GM18867 (cell line): ENCODE data around the gene AK5.

Experiments
- ATAC-seq: cut with Tn5 transposase; IDR thresholded peaks from one replicate; pipeline ENCODE4 v1.9.1; 2021; ENCODE audit warnings: mild to moderate bottlenecking, moderate library complexity; ENCODE audit not compliant: unreplicated experiment

Gene AK5

GRCh38 chr1:77281491-77282186, at the start of gene AK5:
Gene AK5, plus strand, starts transcription at chr1:77282019. Its CDS starts 295 bp downstream, at chr1:77282314.
- peak; percentile 61 for ATAC-seq

- no peak for ATAC-seq
Measured at GRCh38 chr1:77232829-77233228, 49.0 kb upstream of the AK5 start.

DNA sequence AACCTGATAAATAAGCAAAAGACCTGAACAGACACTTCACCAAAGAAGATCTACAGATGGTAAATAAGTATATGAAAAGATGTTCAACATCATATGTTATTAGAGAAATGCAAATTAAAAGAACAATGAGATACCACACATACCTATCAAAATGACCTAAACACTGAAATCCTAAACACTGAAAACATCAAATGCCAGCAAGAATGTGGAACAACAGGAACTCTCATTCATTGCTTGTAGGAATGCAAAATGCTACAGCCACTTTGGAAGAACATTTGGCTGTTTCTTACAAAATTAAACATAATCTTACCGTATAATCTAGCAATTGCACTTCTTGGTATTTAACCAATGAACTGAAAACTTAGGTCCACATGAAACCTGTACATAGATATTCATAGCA, 47.7 kb upstream of the AK5 start:
- ATAC-seq = no peak

DNA sequence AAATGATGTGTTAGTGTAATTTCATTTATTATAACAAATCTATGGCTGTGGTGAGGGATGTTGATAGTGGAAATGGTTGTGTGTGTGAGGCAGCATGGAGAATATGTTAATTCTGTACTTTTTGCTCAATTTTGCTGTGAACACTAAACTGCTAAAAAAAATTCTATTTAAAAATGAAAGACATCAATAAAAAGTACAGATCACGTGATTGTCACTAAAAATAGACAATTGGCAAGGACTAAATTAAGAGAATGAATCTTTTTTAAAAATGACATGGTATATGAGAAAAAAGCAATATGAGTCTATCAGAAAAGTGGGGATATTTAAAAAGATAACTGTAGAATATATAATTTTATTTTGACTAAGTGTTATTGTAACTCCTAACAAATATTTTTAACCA, 46.9 kb upstream of the AK5 start:
- no peak for ATAC-seq

- ATAC-seq = no peak
Measured at GRCh38 chr1:77238462-77238861, 43.4 kb upstream of the AK5 start.

DNA sequence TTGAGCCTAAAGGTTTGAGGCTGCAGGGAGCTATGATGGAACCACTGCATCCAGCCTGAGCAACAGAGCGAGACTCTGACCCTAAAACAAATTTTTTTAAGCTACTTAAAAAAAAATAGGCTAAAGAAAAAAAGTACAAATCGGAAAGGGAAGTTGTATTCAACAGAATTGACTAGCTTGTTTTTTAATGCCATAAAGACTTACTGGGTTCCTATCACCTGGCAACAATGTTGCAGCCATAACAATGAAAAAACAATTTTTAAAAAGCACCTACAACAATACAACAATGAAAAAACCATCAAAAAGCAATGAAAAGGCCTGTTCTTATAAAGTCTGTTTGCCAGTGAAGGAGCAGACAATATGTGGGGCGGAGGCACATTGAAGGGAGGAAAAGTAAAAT, 42.5 kb upstream of the AK5 start:
- ATAC-seq = no peak

DNA sequence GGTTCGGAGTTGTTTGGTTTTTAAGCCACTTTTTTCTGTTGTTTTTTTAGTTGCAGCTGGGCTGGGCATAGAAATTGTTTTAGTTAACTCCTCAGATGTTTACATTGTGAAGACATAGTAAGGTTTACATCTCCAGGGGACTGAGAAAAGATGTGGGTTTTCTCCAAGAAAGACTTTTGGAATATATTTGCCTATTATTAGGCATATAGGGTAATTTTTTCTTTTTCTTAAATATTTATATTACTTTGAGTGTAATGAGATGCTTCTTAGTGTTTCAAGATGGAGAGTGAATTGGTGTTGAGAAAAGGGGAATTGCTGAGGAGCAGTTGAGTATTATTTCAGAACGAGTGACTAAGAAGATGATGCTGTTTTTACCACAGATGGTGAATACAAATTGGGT, 36.0 kb upstream of the AK5 start:
- no peak for ATAC-seq

DNA sequence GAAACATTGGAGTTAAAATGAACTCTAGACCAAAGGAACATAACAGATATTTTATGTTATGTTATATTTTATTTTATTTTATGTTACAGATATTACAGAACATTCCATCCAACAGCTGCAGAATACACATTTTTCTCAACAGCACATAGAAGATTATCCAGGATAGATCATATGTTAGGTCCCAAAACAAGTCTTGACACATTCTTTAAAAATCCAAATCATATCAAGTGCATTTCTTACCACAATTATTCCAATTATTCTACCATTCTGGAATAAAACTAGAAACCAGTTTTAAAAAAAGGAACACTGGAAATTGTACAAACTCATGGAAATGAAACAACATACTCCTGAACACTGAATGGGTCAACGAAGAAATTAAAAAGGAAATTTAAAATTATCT, 31.7 kb upstream of the AK5 start:
- ATAC-seq = no peak

DNA sequence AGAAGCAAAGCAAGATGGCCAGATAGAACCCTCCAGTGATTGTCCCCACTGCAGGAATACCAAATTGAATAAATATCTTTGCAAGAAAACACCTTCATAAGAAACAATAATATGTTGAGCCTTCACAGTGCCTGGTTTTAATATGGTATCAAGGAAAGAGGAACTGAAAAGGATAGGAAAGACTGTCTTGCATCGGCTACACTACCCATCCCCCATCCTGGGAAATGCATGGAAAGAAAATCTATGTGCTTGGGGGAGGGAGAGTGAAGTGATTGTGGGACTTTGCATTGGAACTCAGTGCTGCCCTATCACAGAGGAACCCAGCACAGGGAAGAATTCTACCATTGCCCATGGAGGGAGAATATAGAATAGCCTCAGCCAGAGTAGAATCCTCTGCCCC, 28.6 kb upstream of the AK5 start:
- no peak for ATAC-seq

GRCh38 chr1:77263708-77264107, 18.1 kb upstream of the AK5 start:
- no peak for ATAC-seq

GRCh38 chr1:77265180-77265579, 16.6 kb upstream of the AK5 start:
- no peak for ATAC-seq

DNA sequence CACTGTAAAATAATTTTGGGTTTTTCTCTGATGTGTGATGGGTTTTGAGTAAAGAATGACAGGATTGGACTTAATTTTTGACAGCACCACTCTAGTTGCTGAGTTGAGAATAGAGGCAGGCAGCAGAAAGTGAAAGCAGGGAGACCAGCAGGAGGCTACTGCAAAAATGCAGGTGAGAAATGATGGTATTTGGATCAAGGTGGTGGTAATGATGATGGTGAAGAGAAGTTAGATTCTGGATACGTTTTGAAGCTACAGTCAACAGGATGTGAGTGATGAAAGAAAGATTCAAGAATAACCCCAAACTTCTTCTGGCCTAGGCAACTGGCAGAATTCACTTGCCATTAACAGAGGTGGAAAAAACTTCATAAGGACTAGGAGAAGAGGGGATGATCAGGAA, 14.8 kb upstream of the AK5 start:
- no peak for ATAC-seq

DNA sequence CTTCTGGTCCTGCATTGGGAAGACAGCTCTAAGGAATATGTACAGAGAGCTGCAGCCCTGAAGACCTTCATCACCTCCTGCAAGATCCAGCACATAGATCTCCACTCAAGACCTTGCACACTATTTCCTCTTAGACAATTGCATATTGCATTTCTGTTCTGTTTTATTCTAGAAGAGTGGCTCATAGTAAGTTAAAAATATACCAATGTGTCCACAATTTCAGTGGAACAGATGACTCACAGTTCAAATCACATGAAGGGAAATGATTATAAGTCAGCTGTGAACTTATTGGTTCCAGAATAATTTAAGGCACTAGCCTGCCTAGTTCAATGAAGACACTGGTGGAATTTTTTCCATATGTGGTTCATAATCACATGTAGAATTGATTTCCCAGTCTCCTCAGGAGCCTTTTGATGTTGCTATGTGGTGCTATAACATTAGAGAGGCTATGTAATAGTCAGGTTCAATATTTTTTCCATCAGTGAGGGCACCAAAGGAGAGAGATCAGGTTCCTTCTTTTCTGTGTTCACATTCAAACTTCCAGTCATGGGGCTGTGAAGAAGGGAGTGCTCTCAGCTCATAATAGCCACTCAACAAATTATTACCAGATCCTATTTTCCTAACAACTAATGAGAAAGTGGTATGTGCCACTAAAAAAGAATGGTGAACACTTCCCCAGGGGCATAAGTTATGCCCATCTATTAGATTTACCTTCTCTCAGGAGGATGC, 9.8 kb upstream of the AK5 start:
- ATAC-seq = no peak

- no peak for ATAC-seq
Measured at GRCh38 chr1:77273891-77274290, 7.9 kb upstream of the AK5 start.

GRCh38 chr1:77275194-77275593, 6.6 kb upstream of the AK5 start:
- no peak for ATAC-seq

- ATAC-seq = no peak
Measured at GRCh38 chr1:77276941-77277340, 4.9 kb upstream of the AK5 start.

- ATAC-seq = no peak
Measured at GRCh38 chr1:77279929-77280328, 1.9 kb upstream of the AK5 start.

DNA sequence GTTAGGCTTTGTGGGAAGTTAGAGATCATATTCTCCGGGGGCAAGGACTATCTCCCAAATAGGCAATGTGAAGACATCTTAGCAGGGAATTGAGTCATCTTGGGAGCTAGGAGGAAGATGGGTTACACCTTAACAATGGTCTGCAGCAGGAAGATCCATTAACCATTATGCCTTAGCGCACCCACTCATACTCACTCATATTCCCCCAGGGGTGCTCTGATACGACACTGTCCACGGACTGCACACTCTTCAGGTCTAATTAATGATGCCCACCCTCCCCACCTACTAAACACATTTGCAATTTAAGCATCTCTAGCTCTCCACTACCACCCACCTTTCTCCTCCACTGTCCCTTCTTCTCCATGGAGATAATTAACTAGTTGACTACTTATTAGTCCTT, 857 bp upstream of the AK5 start:
- no peak for ATAC-seq

GRCh38 chr1:77282187-77282865, 507 bp downstream of the AK5 start:
- ATAC-seq = peak; percentile 36

DNA sequence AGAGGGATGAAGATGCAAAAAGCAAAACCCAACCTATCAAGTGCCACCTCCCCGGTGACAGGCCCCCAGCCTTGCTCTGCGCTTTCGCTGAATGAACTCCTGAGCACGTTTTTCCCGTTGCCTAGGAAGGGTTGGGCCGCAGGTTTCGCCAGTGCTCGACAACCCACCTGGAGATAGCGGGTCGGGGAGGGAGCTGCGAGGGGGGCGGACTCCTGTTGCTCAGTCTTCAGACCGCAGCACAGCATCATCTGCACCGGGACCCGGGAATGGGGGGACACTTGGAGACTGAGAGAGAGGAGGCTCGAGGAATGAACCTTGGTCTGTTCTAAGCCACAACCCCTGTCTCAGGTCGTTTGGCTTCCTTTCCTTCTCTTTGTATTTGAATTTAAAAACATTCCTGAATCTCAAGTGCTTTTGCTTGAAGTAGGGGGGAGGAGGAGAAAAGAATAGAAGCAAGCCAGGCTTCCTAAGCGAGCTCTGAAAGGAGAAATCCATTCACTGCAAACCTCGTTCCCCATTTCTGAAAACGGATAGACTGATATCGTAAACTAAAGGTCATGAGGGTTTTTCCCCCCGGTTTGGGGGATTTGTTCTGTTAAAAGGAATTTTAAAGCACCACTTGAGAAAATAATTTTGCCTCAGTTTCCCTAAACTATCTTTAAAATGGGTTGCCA, 1.2 kb downstream of the AK5 start:
- ATAC-seq = no peak

DNA sequence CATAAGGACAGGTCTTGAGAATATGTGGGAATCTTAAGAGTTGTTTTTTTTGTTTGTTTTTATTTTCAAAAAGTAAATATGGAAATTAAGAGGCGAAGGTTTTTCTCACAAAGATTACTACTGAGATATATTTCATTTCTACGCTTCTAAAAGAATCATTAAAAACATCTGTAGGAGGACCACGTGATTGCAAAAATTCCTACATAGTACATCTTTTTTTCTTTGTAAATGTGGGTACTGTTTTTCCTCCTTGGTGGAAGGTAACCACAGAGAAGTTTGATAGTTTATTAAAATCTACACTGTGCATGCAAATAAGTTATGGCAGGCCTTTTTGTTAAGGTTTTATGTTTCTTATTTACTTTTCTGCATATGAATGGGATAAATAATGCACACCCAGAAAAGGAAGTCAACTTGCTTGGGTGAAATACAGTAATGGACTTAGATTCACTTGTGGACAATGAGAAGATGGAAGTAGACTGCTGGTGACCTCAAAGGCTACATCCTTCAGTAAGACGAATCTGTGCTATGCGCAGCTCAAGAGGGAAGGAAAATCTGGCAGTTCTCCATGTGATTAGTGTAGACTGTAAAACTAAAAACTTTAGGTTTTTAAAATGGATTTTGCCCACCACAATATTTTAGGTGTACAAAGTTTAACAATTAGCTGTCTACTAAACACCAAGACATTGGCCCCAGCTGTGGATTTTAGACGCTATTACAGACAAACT, 2.0 kb downstream of the AK5 start:
- ATAC-seq = no peak
